ENCODE results near the gene ITGA2.

ITGA2 gene

GRCh38 chr5:53084546-53085255 is 95.5 kb downstream of the ITGA2 start:
- no peak overlapping the region for H3K9ac ChIP-seq (ENCODE audit: low read length)
- H3K36me3 ChIP-seq (ENCODE audit: control insufficient read depth, insufficient read depth, low read length, severe bottlenecking) = no peaks in the 10 kb centered on the region
- H3K4me3 ChIP-seq (ENCODE audit: low read length) = no peak overlapping the region
- DNase-seq (ENCODE audit: low read depth) = no peak
- H3K27me3 ChIP-seq (replicated peaks; ENCODE audit: control insufficient read depth, insufficient read depth, low read length) = no peaks in the 10 kb centered on the region
- H3K9me3 ChIP-seq (ENCODE audit: control insufficient read depth, low read length) = no peaks in the 10 kb centered on the region
- no peaks in the 10 kb centered on the region for H3K4me1 ChIP-seq (ENCODE audit: control insufficient read depth, insufficient read depth, low read length)

GRCh38 chr5:53087171-53087570 is 98.0 kb downstream of the ITGA2 start:
- DNase-seq (ENCODE audit: low read depth) = no peak
- Histone ChIP-seq H3K36me3 (ENCODE audit: control insufficient read depth, insufficient read depth, low read length, severe bottlenecking) (no peaks in the 10 kb centered on the region), H3K27me3 (replicated peaks; ENCODE audit: control insufficient read depth, insufficient read depth, low read length) (no peaks in the 10 kb centered on the region), H3K9ac (ENCODE audit: low read length) (no peak overlapping the region), H3K4me3 (ENCODE audit: low read length) (no peak overlapping the region), H3K9me3 (ENCODE audit: control insufficient read depth, low read length) (no peaks in the 10 kb centered on the region), H3K4me1 (ENCODE audit: control insufficient read depth, insufficient read depth, low read length) (peaks cover 8% of the 10 kb centered on the region)

GRCh38 chr5:53087621-53088121 is 98.5 kb downstream of the ITGA2 start:
- Histone ChIP-seq H3K36me3 (ENCODE audit: control insufficient read depth, insufficient read depth, low read length, severe bottlenecking) (no peaks in the 10 kb centered on the region), H3K27me3 (replicated peaks; ENCODE audit: control insufficient read depth, insufficient read depth, low read length) (no peaks in the 10 kb centered on the region), H3K9me3 (ENCODE audit: control insufficient read depth, low read length) (no peaks in the 10 kb centered on the region), H3K4me3 (ENCODE audit: low read length) (no peak overlapping the region), H3K4me1 (ENCODE audit: control insufficient read depth, insufficient read depth, low read length) (peaks cover 8% of the 10 kb centered on the region), H3K9ac (ENCODE audit: low read length) (no peak overlapping the region)
- no peak for DNase-seq (ENCODE audit: low read depth)

GRCh38 chr5:53089481-53089991 is 100.4 kb downstream of the ITGA2 start:
- no peaks in the 10 kb centered on the region for H3K36me3 ChIP-seq (ENCODE audit: control insufficient read depth, insufficient read depth, low read length, severe bottlenecking)
- no peaks in the 10 kb centered on the region for H3K9me3 ChIP-seq (ENCODE audit: control insufficient read depth, low read length)
- no peaks in the 10 kb centered on the region for H3K27me3 ChIP-seq (replicated peaks; ENCODE audit: control insufficient read depth, insufficient read depth, low read length)
- peak; percentile 19 for DNase-seq (ENCODE audit: low read depth)
- H3K4me3 ChIP-seq (ENCODE audit: low read length) = no peak overlapping the region
- no peak overlapping the region for H3K9ac ChIP-seq (ENCODE audit: low read length)
- peaks cover 8% of the 10 kb centered on the region for H3K4me1 ChIP-seq (ENCODE audit: control insufficient read depth, insufficient read depth, low read length)

- DNase-seq (ENCODE audit: low read depth) = no peak
- H3K9me3 ChIP-seq (ENCODE audit: control insufficient read depth, low read length) = no peaks in the 10 kb centered on the region
- H3K4me1 ChIP-seq (ENCODE audit: control insufficient read depth, insufficient read depth, low read length) = peaks cover 8% of the 10 kb centered on the region
- no peaks in the 10 kb centered on the region for H3K36me3 ChIP-seq (ENCODE audit: control insufficient read depth, insufficient read depth, low read length, severe bottlenecking)
- no peak overlapping the region for H3K9ac ChIP-seq (ENCODE audit: low read length)
- H3K27me3 ChIP-seq (replicated peaks; ENCODE audit: control insufficient read depth, insufficient read depth, low read length) = no peaks in the 10 kb centered on the region
- H3K4me3 ChIP-seq (ENCODE audit: low read length) = no peak overlapping the region
Measured at GRCh38 chr5:53090229-53090628, 101.1 kb downstream of the ITGA2 start.

GRCh38 chr5:53091289-53091688 is 102.1 kb downstream of the ITGA2 start:
- Histone ChIP-seq H3K4me3 (ENCODE audit: low read length) (no peak overlapping the region), H3K9me3 (ENCODE audit: control insufficient read depth, low read length) (no peaks in the 10 kb centered on the region), H3K9ac (ENCODE audit: low read length) (no peak overlapping the region), H3K36me3 (ENCODE audit: control insufficient read depth, insufficient read depth, low read length, severe bottlenecking) (peaks cover 2% of the 10 kb centered on the region), H3K27me3 (replicated peaks; ENCODE audit: control insufficient read depth, insufficient read depth, low read length) (no peaks in the 10 kb centered on the region), H3K4me1 (ENCODE audit: control insufficient read depth, insufficient read depth, low read length) (peaks cover 8% of the 10 kb centered on the region)
- peak; percentile 75 for DNase-seq (ENCODE audit: low read depth)

GRCh38 chr5:53092242-53092641 is 103.1 kb downstream of the ITGA2 start:
- peaks cover 8% of the 10 kb centered on the region for H3K4me1 ChIP-seq (ENCODE audit: control insufficient read depth, insufficient read depth, low read length)
- peaks cover 7% of the 10 kb centered on the region for H3K36me3 ChIP-seq (ENCODE audit: control insufficient read depth, insufficient read depth, low read length, severe bottlenecking)
- H3K4me3 ChIP-seq (ENCODE audit: low read length) = no peak overlapping the region
- H3K27me3 ChIP-seq (replicated peaks; ENCODE audit: control insufficient read depth, insufficient read depth, low read length) = no peaks in the 10 kb centered on the region
- no peaks in the 10 kb centered on the region for H3K9me3 ChIP-seq (ENCODE audit: control insufficient read depth, low read length)
- no peak for DNase-seq (ENCODE audit: low read depth)
- H3K9ac ChIP-seq (ENCODE audit: low read length) = no peak overlapping the region

GRCh38 chr5:53095217-53095616 is 106.1 kb downstream of the ITGA2 start:
- DNase-seq (ENCODE audit: low read depth) = no peak
- H3K9me3 ChIP-seq (ENCODE audit: control insufficient read depth, low read length) = no peaks in the 10 kb centered on the region
- no peak overlapping the region for H3K4me3 ChIP-seq (ENCODE audit: low read length)
- H3K4me1 ChIP-seq (ENCODE audit: control insufficient read depth, insufficient read depth, low read length) = peaks cover 8% of the 10 kb centered on the region
- no peak overlapping the region for H3K9ac ChIP-seq (ENCODE audit: low read length)
- no peaks in the 10 kb centered on the region for H3K27me3 ChIP-seq (replicated peaks; ENCODE audit: control insufficient read depth, insufficient read depth, low read length)
- peaks cover 34% of the 10 kb centered on the region for H3K36me3 ChIP-seq (ENCODE audit: control insufficient read depth, insufficient read depth, low read length, severe bottlenecking)

GRCh38 chr5:53095931-53096525 is 106.9 kb downstream of the ITGA2 start:
- H3K27me3 ChIP-seq (replicated peaks; ENCODE audit: control insufficient read depth, insufficient read depth, low read length) = no peaks in the 10 kb centered on the region
- H3K4me3 ChIP-seq (ENCODE audit: low read length) = no peak overlapping the region
- H3K36me3 ChIP-seq (ENCODE audit: control insufficient read depth, insufficient read depth, low read length, severe bottlenecking) = peaks cover 41% of the 10 kb centered on the region
- H3K4me1 ChIP-seq (ENCODE audit: control insufficient read depth, insufficient read depth, low read length) = peaks cover 5% of the 10 kb centered on the region
- H3K9me3 ChIP-seq (ENCODE audit: control insufficient read depth, low read length) = no peaks in the 10 kb centered on the region
- DNase-seq (ENCODE audit: low read depth) = peak; percentile 83
- H3K9ac ChIP-seq (ENCODE audit: low read length) = no peak overlapping the region

GRCh38 chr5:53099546-53099945 is 110.4 kb downstream of the ITGA2 start:
- Histone ChIP-seq H3K9ac (ENCODE audit: low read length) (no peak overlapping the region), H3K4me3 (ENCODE audit: low read length) (no peak overlapping the region), H3K27me3 (replicated peaks; ENCODE audit: control insufficient read depth, insufficient read depth, low read length) (no peaks in the 10 kb centered on the region), H3K4me1 (ENCODE audit: control insufficient read depth, insufficient read depth, low read length) (no peaks in the 10 kb centered on the region), H3K9me3 (ENCODE audit: control insufficient read depth, low read length) (no peaks in the 10 kb centered on the region), H3K36me3 (ENCODE audit: control insufficient read depth, insufficient read depth, low read length, severe bottlenecking) (peaks cover 50% of the 10 kb centered on the region)
- peak; percentile 54 for DNase-seq (ENCODE audit: low read depth)

- DNase-seq (ENCODE audit: low read depth) = peak; percentile 36
Measured at GRCh38 chr5:53100606-53101005, 111.5 kb downstream of the ITGA2 start.

More at GRCh38 chr5:53100606-53101005, 111.5 kb downstream of the ITGA2 start:
- no peak overlapping the region for H3K9ac ChIP-seq (ENCODE audit: low read length)
- no peaks in the 10 kb centered on the region for H3K9me3 ChIP-seq (ENCODE audit: control insufficient read depth, low read length)
- peaks cover 50% of the 10 kb centered on the region for H3K36me3 ChIP-seq (ENCODE audit: control insufficient read depth, insufficient read depth, low read length, severe bottlenecking)
- no peaks in the 10 kb centered on the region for H3K4me1 ChIP-seq (ENCODE audit: control insufficient read depth, insufficient read depth, low read length)
- no peaks in the 10 kb centered on the region for H3K27me3 ChIP-seq (replicated peaks; ENCODE audit: control insufficient read depth, insufficient read depth, low read length)
- no peak overlapping the region for H3K4me3 ChIP-seq (ENCODE audit: low read length)
